Measurements from ENCODE around the gene COL2A1. TPM values are rescaled to one million over a fixed set of nuclear protein-coding genes. Genes with fewer than 3 reads are reported as not detected.

The COL2A1 gene
- total RNA-seq = not detected

DNA sequence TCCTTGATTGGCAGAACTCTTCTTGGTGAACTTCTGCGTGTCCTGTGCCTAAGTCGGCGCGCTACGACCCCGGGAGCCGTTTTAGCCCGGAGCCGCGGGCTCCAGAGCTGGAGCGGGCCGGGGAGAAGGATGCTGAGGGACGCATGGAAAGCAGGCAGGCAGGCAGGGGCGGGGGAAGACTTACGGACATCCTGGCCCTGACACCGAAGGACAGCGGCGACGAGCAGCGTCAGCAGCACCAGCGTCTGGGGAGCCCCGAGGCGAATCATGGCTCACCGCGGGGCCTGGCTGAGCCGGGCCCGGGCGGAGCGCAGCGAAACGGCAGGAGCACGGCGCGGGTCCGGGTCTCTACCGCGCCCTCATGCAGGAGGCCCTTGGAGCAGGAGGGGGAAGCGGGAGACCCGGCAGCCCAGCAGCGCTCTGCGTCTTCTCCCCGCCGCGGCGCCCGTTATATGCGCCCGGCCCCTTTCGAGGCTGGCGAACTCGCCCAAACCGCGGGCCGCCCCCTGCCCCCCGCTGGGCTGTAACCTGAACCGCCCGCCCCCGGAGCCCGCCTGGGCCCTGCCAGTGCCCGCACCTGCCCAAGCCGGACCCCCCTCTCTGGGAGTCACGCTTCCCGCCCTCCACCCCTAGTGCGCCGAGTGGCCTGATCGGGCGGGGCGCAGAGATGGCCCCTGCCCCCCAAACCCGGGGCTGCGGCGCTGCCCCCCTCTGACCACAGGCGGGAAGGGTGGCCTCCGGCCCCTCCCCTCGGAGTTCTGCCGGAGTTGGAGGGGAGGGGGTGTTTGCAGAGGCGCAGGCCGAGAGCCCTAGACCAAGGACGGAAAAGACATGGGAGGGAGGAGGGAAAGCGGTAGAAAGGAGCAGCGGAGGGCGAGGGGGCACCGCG is at the start of gene COL2A1:
Gene COL2A1 (minus strand): TSS at position 424 of the 889 bp plus-strand sequence. CDS start 155 bp downstream, at position 269.
- Mint-ChIP-seq H3K36me3 (ENCODE audit: low read depth) (no peaks in the 10 kb centered on the region), H3K4me3 (peak within 1 kb of the TSS; percentile 83), H3K9me3 (no peaks in the 10 kb centered on the region), H3K27ac (no peak within 1 kb of the TSS), H3K4me1 (peaks cover 16% of the 10 kb centered on the region), H3K27me3 (peaks cover 72% of the 10 kb centered on the region)
- peak; percentile 31 for ATAC-seq (replicated peaks)

DNA sequence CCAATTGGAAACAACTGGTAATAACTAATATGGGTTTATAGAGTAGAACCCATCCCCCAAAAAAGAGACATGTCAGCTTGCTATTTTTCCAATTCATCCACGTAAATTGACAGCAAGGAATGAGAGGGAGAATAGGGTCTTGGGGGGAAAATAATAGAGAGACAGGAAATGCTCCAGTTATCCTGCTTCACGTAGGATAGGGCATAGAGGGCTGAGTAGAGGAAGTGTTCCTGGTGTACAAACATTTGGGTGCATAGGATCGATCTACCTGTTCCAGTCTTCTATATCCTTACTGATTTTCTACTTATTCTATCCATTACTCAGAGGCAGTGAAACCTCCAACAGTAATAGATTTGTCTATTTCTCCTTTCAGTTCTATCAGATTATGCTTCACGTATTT is 49.6 kb upstream of the COL2A1 start:
- Mint-ChIP-seq H3K4me3 (no peak overlapping the region), H3K27me3 (no peaks in the 10 kb centered on the region), H3K4me1 (no peaks in the 10 kb centered on the region), H3K27ac (no peak overlapping the region), H3K36me3 (ENCODE audit: low read depth) (peaks cover 34% of the 10 kb centered on the region), H3K9me3 (peaks cover 2% of the 10 kb centered on the region)
- no peak for ATAC-seq (replicated peaks)

DNA sequence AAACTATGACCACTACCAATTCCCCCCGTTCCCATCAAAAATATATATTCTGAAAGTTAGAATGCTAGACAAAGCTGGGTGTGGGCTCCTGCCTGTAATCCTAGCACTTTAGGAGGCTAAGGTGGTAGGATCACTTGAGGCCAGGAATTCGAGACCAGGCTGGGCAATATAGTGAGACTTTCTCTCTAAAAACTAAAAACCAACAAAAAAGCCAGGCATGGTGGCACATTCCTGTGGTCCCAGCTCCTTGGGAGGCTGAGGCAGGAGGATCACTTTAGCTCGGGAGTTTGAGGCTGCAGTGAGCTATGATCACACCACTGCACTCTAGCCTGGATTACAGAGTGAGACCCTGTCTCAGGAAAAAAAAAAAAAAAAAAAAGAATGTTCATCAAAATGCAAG is 48.8 kb upstream of the COL2A1 start:
- Mint-ChIP-seq H3K27ac (no peak overlapping the region), H3K4me3 (no peak overlapping the region), H3K9me3 (no peaks in the 10 kb centered on the region), H3K27me3 (no peaks in the 10 kb centered on the region), H3K36me3 (ENCODE audit: low read depth) (peaks cover 34% of the 10 kb centered on the region), H3K4me1 (no peaks in the 10 kb centered on the region)
- ATAC-seq (replicated peaks) = no peak

DNA sequence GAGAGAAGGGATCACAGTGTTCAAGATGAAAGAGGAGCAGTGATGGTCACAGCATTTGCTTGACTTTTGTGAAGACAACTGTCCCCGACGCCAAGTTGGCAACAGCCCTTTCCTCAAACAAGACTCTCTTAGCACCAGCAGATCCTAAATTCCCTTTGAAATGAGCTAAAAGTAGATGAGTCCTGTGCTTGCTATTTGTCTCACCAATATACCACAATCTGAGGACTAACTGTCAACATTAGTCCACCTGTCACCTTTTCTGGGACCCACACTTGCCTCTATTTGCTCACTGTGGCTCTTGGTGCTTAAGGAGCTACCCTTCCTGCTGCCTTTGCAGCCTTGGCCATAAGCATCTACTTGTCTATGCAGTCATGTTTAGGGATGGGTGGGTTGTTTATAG is 47.4 kb upstream of the COL2A1 start:
- H3K36me3 Mint-ChIP-seq (ENCODE audit: low read depth) = peaks cover 46% of the 10 kb centered on the region
- H3K4me3 Mint-ChIP-seq = no peak overlapping the region
- no peaks in the 10 kb centered on the region for H3K27me3 Mint-ChIP-seq
- peak overlapping the region; percentile 14 for H3K27ac Mint-ChIP-seq
- ATAC-seq (replicated peaks) = no peak
- H3K9me3 Mint-ChIP-seq = no peaks in the 10 kb centered on the region
- H3K4me1 Mint-ChIP-seq = no peaks in the 10 kb centered on the region

GRCh38 chr12:48050174-48050573 is 45.9 kb upstream of the COL2A1 start:
- H3K27ac Mint-ChIP-seq = no peak overlapping the region
- peaks cover 58% of the 10 kb centered on the region for H3K36me3 Mint-ChIP-seq (ENCODE audit: low read depth)
- no peaks in the 10 kb centered on the region for H3K9me3 Mint-ChIP-seq
- no peak for ATAC-seq (replicated peaks)
- H3K4me3 Mint-ChIP-seq = no peak overlapping the region
- no peaks in the 10 kb centered on the region for H3K27me3 Mint-ChIP-seq
- no peaks in the 10 kb centered on the region for H3K4me1 Mint-ChIP-seq

DNA sequence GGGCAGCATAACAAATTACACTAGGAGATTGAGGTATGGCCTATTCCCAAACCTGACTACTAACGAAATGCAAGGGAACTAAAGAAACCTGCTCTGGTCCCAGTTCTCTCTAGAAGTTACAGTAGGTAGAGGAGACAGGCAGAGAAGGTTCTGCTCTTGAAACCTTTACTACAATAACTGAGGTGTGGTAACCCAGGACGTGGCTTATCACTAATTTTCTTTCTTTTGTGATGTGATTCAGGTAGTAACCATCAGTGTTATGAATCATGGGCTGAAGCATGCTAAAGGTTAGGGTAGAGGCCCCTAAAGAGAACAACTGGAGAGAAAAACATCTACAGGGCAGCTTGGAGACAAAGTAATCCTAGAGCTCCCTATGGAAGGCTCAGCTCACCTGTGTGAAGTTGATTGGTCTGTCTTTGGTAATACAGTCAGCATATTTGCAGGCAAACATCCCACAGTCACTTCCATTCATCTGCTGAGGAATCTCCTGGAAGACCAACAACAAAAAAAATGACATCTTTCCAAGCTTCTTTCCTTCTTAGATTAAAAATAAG is 41.8 kb upstream of the COL2A1 start:
- Mint-ChIP-seq H3K36me3 (ENCODE audit: low read depth) (peaks cover 72% of the 10 kb centered on the region), H3K27me3 (no peaks in the 10 kb centered on the region), H3K9me3 (no peaks in the 10 kb centered on the region), H3K27ac (peak overlapping the region; percentile 57), H3K4me3 (no peak overlapping the region), H3K4me1 (no peaks in the 10 kb centered on the region)
- peak; percentile 23 for ATAC-seq (replicated peaks)

DNA sequence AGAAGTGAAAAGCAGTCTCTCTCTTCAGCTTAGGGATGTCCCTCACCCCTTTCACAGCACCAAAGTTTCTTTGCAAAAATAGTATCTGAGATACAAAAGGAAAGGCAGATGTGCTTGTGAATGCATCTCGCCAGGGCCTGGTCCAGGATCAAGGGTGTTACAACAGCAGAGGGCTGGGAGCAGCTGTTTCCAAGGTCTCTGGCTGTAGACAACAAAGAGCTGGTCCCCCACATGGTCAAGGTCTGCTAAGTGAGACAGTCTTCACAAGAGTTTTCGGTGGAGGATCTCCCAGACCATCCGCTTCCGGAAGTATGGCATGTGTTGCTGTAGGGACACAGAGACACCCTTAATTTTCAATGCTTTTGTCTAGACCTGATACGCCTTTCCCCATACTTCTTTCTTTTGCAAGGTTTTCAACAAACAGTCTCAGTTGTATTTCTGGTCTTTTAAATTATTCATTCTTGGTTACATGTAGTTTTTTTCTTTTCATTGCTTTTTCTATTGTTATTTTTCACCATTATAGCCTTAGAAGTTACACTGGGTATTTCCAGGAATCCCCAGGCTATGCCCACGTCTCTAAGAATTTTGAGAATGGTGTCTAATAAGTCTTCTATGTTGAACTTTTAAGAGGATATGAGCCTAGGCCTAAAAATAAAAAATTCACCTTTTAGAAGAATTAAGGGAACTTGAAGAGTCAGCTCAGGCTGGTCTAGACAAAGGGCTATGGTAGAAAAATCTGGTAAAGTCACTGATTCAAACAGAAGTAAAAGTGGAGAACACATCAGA is 41.0 kb upstream of the COL2A1 start:
- Mint-ChIP-seq H3K4me1 (no peaks in the 10 kb centered on the region), H3K4me3 (no peak overlapping the region), H3K36me3 (ENCODE audit: low read depth) (peaks cover 71% of the 10 kb centered on the region), H3K27me3 (no peaks in the 10 kb centered on the region), H3K9me3 (no peaks in the 10 kb centered on the region), H3K27ac (peak overlapping the region; percentile 57)
- no peak for ATAC-seq (replicated peaks)

DNA sequence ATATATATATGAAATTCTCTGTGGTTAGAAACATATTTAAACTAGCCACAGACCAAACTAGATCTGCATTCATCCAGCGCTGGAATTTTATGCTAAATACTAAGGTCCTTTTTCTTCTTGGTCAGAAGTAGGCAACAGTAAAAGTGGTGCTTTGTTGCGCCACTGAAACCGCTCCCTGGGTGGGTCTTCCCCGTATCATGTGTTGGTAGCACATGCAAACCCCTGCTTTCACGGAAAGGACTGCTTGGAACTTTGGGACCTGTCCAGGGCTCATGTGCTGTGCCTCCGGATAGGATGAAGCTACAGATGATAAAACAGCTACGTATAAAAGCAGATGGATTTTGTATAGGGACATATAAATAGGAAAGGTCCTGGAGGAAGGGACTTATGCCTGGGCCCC is 40.1 kb upstream of the COL2A1 start:
- Mint-ChIP-seq H3K4me3 (no peak overlapping the region), H3K36me3 (ENCODE audit: low read depth) (peaks cover 63% of the 10 kb centered on the region), H3K27ac (no peak overlapping the region), H3K4me1 (no peaks in the 10 kb centered on the region), H3K9me3 (no peaks in the 10 kb centered on the region), H3K27me3 (no peaks in the 10 kb centered on the region)
- no peak for ATAC-seq (replicated peaks)

GRCh38 chr12:48043771-48044170 is 39.5 kb upstream of the COL2A1 start:
- ATAC-seq (replicated peaks) = no peak
- H3K27ac Mint-ChIP-seq = peak overlapping the region; percentile 80
- H3K27me3 Mint-ChIP-seq = no peaks in the 10 kb centered on the region
- H3K4me1 Mint-ChIP-seq = peaks cover 5% of the 10 kb centered on the region
- no peak overlapping the region for H3K4me3 Mint-ChIP-seq
- peaks cover 57% of the 10 kb centered on the region for H3K36me3 Mint-ChIP-seq (ENCODE audit: low read depth)
- no peaks in the 10 kb centered on the region for H3K9me3 Mint-ChIP-seq

- Mint-ChIP-seq H3K4me1 (peaks cover 5% of the 10 kb centered on the region), H3K27me3 (no peaks in the 10 kb centered on the region), H3K27ac (no peak overlapping the region), H3K9me3 (no peaks in the 10 kb centered on the region), H3K36me3 (ENCODE audit: low read depth) (peaks cover 37% of the 10 kb centered on the region), H3K4me3 (no peak overlapping the region)
- ATAC-seq (replicated peaks) = no peak
Observed at GRCh38 chr12:48041591-48042423, 37.5 kb upstream of the COL2A1 start.

- Mint-ChIP-seq H3K27me3 (no peaks in the 10 kb centered on the region), H3K27ac (no peak overlapping the region), H3K9me3 (no peaks in the 10 kb centered on the region), H3K4me3 (no peak overlapping the region), H3K36me3 (ENCODE audit: low read depth) (peaks cover 23% of the 10 kb centered on the region), H3K4me1 (peaks cover 5% of the 10 kb centered on the region)
- no peak for ATAC-seq (replicated peaks)
Observed at GRCh38 chr12:48040354-48040753, 36.1 kb upstream of the COL2A1 start.

DNA sequence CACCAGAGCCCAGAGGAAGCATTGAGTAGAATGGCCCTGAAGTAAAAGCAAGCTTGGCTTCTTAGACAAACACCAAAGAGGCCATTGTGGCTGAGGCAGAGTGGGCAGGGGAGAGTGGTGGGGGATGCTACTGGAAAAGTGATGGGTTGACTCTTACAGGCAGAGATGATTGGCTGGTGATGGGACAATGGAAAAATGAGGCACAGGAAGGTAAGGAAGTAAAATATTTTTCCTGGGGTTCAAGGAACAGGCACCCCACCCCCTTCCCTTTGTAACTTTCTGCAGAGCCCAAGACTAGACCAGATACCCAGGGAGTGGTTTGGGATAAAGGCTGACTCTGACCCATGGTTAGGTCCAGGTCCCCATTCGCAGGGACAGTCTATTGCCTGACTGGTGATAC is 34.9 kb upstream of the COL2A1 start:
- ATAC-seq (replicated peaks) = no peak
- H3K4me3 Mint-ChIP-seq = no peak overlapping the region
- H3K27ac Mint-ChIP-seq = no peak overlapping the region
- peaks cover 5% of the 10 kb centered on the region for H3K4me1 Mint-ChIP-seq
- no peaks in the 10 kb centered on the region for H3K9me3 Mint-ChIP-seq
- H3K36me3 Mint-ChIP-seq (ENCODE audit: low read depth) = peaks cover 11% of the 10 kb centered on the region
- no peaks in the 10 kb centered on the region for H3K27me3 Mint-ChIP-seq

DNA sequence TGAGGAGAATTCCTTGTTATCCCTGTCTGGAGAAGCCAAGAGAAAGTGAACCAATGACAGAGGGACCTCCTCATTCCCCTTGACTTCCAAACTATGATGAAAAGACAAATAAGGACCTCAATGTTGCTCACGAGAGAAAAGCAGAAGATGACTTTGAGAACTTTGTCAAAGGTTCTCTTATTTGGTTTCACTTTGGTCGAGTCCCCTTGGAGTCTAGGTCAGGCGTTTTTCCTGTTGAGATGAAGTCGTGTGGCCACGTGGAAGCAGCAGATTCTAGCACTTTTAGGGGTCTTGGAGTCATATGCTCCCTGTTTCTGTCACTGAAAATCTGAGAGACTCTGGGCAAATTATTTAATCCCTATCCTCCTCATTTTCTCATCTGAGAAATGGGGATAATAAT is 33.8 kb upstream of the COL2A1 start:
- no peaks in the 10 kb centered on the region for H3K9me3 Mint-ChIP-seq
- peaks cover 5% of the 10 kb centered on the region for H3K4me1 Mint-ChIP-seq
- H3K27ac Mint-ChIP-seq = no peak overlapping the region
- no peak overlapping the region for H3K4me3 Mint-ChIP-seq
- no peak for ATAC-seq (replicated peaks)
- no peaks in the 10 kb centered on the region for H3K27me3 Mint-ChIP-seq
- peaks cover under 1% of the 10 kb centered on the region for H3K36me3 Mint-ChIP-seq (ENCODE audit: low read depth)

- no peaks in the 10 kb centered on the region for H3K36me3 Mint-ChIP-seq (ENCODE audit: low read depth)
- no peaks in the 10 kb centered on the region for H3K9me3 Mint-ChIP-seq
- no peak overlapping the region for H3K4me3 Mint-ChIP-seq
- ATAC-seq (replicated peaks) = no peak
- peaks cover 5% of the 10 kb centered on the region for H3K4me1 Mint-ChIP-seq
- H3K27ac Mint-ChIP-seq = no peak overlapping the region
- H3K27me3 Mint-ChIP-seq = no peaks in the 10 kb centered on the region
Observed at GRCh38 chr12:48037267-48037915, 33.1 kb upstream of the COL2A1 start.

Measured in activated T-helper 17 cell treated with anti-CD3 and anti-CD28 coated beads, Interleukin-2, amount 50 U/mL, for 72 hours (primary cell).